IPS-18a (cell line): ENCODE data around the gene ZSWIM1.
A peak's percentile ranks its signal among the peaks of the same experiment; 100 is the strongest.

ENCODE experiments used
- H3K27ac ChIP-seq: one replicate; pipeline ENCODE4 v1.5.1; 2013; ENCODE audit warnings: low read length
- H3K27me3 ChIP-seq: one replicate; pipeline ENCODE4 v1.6.1; 2013; ENCODE audit warnings: mild to moderate bottlenecking, low read length; ENCODE audit not compliant: control insufficient read depth, insufficient read depth
- H3K36me3 ChIP-seq: one replicate; pipeline ENCODE4 v1.6.1; 2013; ENCODE audit warnings: low read depth, low read length; ENCODE audit not compliant: control insufficient read depth
- H3K4me1 ChIP-seq: one replicate; pipeline ENCODE4 v1.6.1; 2013; ENCODE audit warnings: low read depth, low read length; ENCODE audit not compliant: control insufficient read depth
- H3K4me3 ChIP-seq: one replicate; pipeline ENCODE4 v1.5.1; 2013; ENCODE audit warnings: low read length
- H3K9ac ChIP-seq: one replicate; pipeline ENCODE4 v1.6.1; 2013; ENCODE audit warnings: mild to moderate bottlenecking, low read length, moderate library complexity
- H3K9me3 ChIP-seq: one replicate; pipeline ENCODE4 v1.6.1; 2013; ENCODE audit warnings: low read depth, low read length; ENCODE audit not compliant: control insufficient read depth

The ZSWIM1 gene

GRCh38 chr20:45904583-45905504 lies 23.8 kb downstream of the ZSWIM1 start:
- peaks cover 64% of the 10 kb centered on the region for H3K36me3 ChIP-seq

GRCh38 chr20:45905505-45906079 lies 24.6 kb downstream of the ZSWIM1 start:
- no peak overlapping the region for H3K4me3 ChIP-seq
- peaks cover 59% of the 10 kb centered on the region for H3K36me3 ChIP-seq
- no peak overlapping the region for H3K27ac ChIP-seq
- no peaks in the 10 kb centered on the region for H3K4me1 ChIP-seq
- H3K9me3 ChIP-seq: no peaks in the 10 kb centered on the region
- no peaks in the 10 kb centered on the region for H3K27me3 ChIP-seq
- no peak overlapping the region for H3K9ac ChIP-seq

More at GRCh38 chr20:45904583-45905504, 23.8 kb downstream of the ZSWIM1 start:
- no peak overlapping the region for H3K27ac ChIP-seq
- no peak overlapping the region for H3K4me3 ChIP-seq
- H3K4me1 ChIP-seq: no peaks in the 10 kb centered on the region
- H3K9ac ChIP-seq: no peak overlapping the region
- H3K9me3 ChIP-seq: no peaks in the 10 kb centered on the region
- no peaks in the 10 kb centered on the region for H3K27me3 ChIP-seq

- Histone ChIP-seq H3K36me3 (peaks cover 48% of the 10 kb centered on the region), H3K4me1 (peaks cover 1% of the 10 kb centered on the region), H3K4me3 (no peak overlapping the region), H3K27ac (no peak overlapping the region), H3K9ac (no peak overlapping the region), H3K27me3 (no peaks in the 10 kb centered on the region), H3K9me3 (no peaks in the 10 kb centered on the region)
These were observed 26.4 kb downstream of the ZSWIM1 start for GRCh38 chr20:45907219-45907948.

GRCh38 chr20:45908084-45908483 lies 27.1 kb downstream of the ZSWIM1 start:
- H3K27ac ChIP-seq: no peak overlapping the region
- no peak overlapping the region for H3K9ac ChIP-seq
- H3K4me1 ChIP-seq: peaks cover 3% of the 10 kb centered on the region
- no peaks in the 10 kb centered on the region for H3K9me3 ChIP-seq
- H3K36me3 ChIP-seq: peaks cover 46% of the 10 kb centered on the region
- no peak overlapping the region for H3K4me3 ChIP-seq
- H3K27me3 ChIP-seq: no peaks in the 10 kb centered on the region

GRCh38 chr20:45909336-45909808 lies 28.3 kb downstream of the ZSWIM1 start:
- Histone ChIP-seq H3K4me1 (peaks cover 3% of the 10 kb centered on the region), H3K9ac (no peak overlapping the region)

GRCh38 chr20:45909817-45910669 lies 29.0 kb downstream of the ZSWIM1 start:
- H3K9me3 ChIP-seq: no peaks in the 10 kb centered on the region
- H3K9ac ChIP-seq: no peak overlapping the region
- peak overlapping the region; percentile 18 for H3K4me3 ChIP-seq
- H3K36me3 ChIP-seq: peaks cover 28% of the 10 kb centered on the region
- H3K4me1 ChIP-seq: peaks cover 3% of the 10 kb centered on the region
- H3K27ac ChIP-seq: no peak overlapping the region
- no peaks in the 10 kb centered on the region for H3K27me3 ChIP-seq

More at GRCh38 chr20:45909336-45909808, 28.3 kb downstream of the ZSWIM1 start:
- H3K4me3 ChIP-seq: no peak overlapping the region
- peaks cover 35% of the 10 kb centered on the region for H3K36me3 ChIP-seq
- no peak overlapping the region for H3K27ac ChIP-seq
- no peaks in the 10 kb centered on the region for H3K27me3 ChIP-seq
- H3K9me3 ChIP-seq: no peaks in the 10 kb centered on the region

- Histone ChIP-seq H3K4me3 (peak overlapping the region; percentile 66), H3K9me3 (no peaks in the 10 kb centered on the region), H3K27ac (peak overlapping the region; percentile 22), H3K27me3 (no peaks in the 10 kb centered on the region), H3K36me3 (peaks cover 21% of the 10 kb centered on the region), H3K4me1 (peaks cover 3% of the 10 kb centered on the region), H3K9ac (peak overlapping the region; percentile 64)
These were observed 29.9 kb downstream of the ZSWIM1 start for GRCh38 chr20:45910670-45911485.

GRCh38 chr20:45911486-45912343 lies 30.7 kb downstream of the ZSWIM1 start, which contains the start of gene PLTP:
Gene PLTP, minus strand, starts transcription at chr20:45912155. Its CDS starts 703 bp downstream, at chr20:45911452.
- Histone ChIP-seq H3K36me3 (peaks cover 15% of the 10 kb centered on the region), H3K4me3 (peak within 1 kb of the TSS; percentile 66), H3K4me1 (peaks cover 3% of the 10 kb centered on the region), H3K9me3 (no peaks in the 10 kb centered on the region), H3K27me3 (no peaks in the 10 kb centered on the region), H3K27ac (peak within 1 kb of the TSS; percentile 22), H3K9ac (peak within 1 kb of the TSS; percentile 64)

- Histone ChIP-seq H3K4me1 (peaks cover 3% of the 10 kb centered on the region), H3K27me3 (no peaks in the 10 kb centered on the region), H3K9ac (peak overlapping the region; percentile 64), H3K36me3 (peaks cover 14% of the 10 kb centered on the region), H3K4me3 (peak overlapping the region; percentile 66), H3K27ac (no peak overlapping the region), H3K9me3 (no peaks in the 10 kb centered on the region)
These were observed 31.3 kb downstream of the ZSWIM1 start for GRCh38 chr20:45912344-45912682.
